Lower lobe of right lung (tissue), 2 donors: ENCODE data around the gene ZBTB2. TPM values are rescaled to one million over a fixed set of nuclear protein-coding genes. Genes with fewer than 3 reads are reported as not detected.

ENCODE experiments used
- ATAC-seq, 2 donors: fragments of 200-7000 bp; cut with Tn5 transposase; one replicate each; pipeline ENCODE4 v1.9.1; 2020 to 2022; ENCODE audit warnings: mild to moderate bottlenecking in 2 of 2, moderate library complexity in 2 of 2
- DNase-seq: peaks from one replicate; pipeline ENCODE4 v3.0.0-alpha.2; 2020
- H3K27ac ChIP-seq: fragments of 200-600 bp; one replicate; pipeline ENCODE4 v1.8.0; 2022
- H3K27me3 ChIP-seq: fragments of 200-600 bp; one replicate; pipeline ENCODE4 v1.8.0; 2022; ENCODE audit warnings: low read depth
- H3K36me3 ChIP-seq: fragments of 200-600 bp; one replicate; pipeline ENCODE4 v1.8.0; 2022; ENCODE audit warnings: mild to moderate bottlenecking
- H3K4me1 ChIP-seq: fragments of 200-600 bp; one replicate; pipeline ENCODE4 v1.8.0; 2022
- H3K4me3 ChIP-seq: fragments of 200-600 bp; one replicate; pipeline ENCODE4 v1.8.0; 2022; ENCODE audit warnings: mild to moderate bottlenecking
- H3K9me3 ChIP-seq: fragments of 200-600 bp; one replicate; pipeline ENCODE4 v1.8.0; 2022
- CTCF ChIP-seq: fragments of 200-600 bp; IDR thresholded peaks from one replicate; pipeline ENCODE4 v1.8.0; 2022; ENCODE audit warnings: antibody characterized with exemption, mild to moderate bottlenecking
- intact Hi-C: fragments of 100-400 bp; cut with DNase I; formaldehyde crosslinking; loops from one replicate; pipeline ENCODE4 v1.11.0; 2022
- total RNA-seq: library from RNA; stranded (reverse); fragmentation: NEBNext Ultra II Directional; extraction: Animal tissue kit (Norgen Biotek cat#: 25700); gene quantifications from one replicate; pipeline ENCODE4 v1.2.1, GENCODE V29; 2021
- donor health status: DM: no; HTN: yes; CAD: no; lungs with severe emphysema.

ZBTB2 gene
- total RNA-seq, 1 donor from 2014 or later = 10.3 TPM

GRCh38 chr6:151403919-151404308 lies 12.6 kb upstream of the ZBTB2 start:
- peaks cover 58% of the 10 kb centered on the region for H3K36me3 ChIP-seq
- no peak for ATAC-seq
- H3K27me3 ChIP-seq = no peaks in the 10 kb centered on the region
- H3K4me3 ChIP-seq = no peak overlapping the region
- intact Hi-C loops = no loop called here
- no peak overlapping the region for H3K27ac ChIP-seq
- no peaks in the 10 kb centered on the region for H3K4me1 ChIP-seq
- no peak for TF ChIP-seq CTCF
- no peaks in the 10 kb centered on the region for H3K9me3 ChIP-seq
- no peak for DNase-seq

- Histone ChIP-seq H3K9me3 (no peaks in the 10 kb centered on the region), H3K27ac (no peak overlapping the region), H3K27me3 (no peaks in the 10 kb centered on the region), H3K4me1 (no peaks in the 10 kb centered on the region), H3K4me3 (no peak overlapping the region), H3K36me3 (peaks cover 41% of the 10 kb centered on the region)
- TF ChIP-seq CTCF = no peak
- DNase-seq = no peak
- ATAC-seq = no peak
- intact Hi-C loops = no loop called here
These were observed 10.9 kb upstream of the ZBTB2 start for GRCh38 chr6:151402228-151402627.

- H3K36me3 ChIP-seq = peaks cover 33% of the 10 kb centered on the region
- H3K4me1 ChIP-seq = peaks cover 6% of the 10 kb centered on the region
- no peaks in the 10 kb centered on the region for H3K27me3 ChIP-seq
- H3K27ac ChIP-seq = no peak overlapping the region
- ATAC-seq = no peak
- no peak overlapping the region for H3K4me3 ChIP-seq
- intact Hi-C loops = no loop called here
- no peaks in the 10 kb centered on the region for H3K9me3 ChIP-seq
- TF ChIP-seq CTCF = no peak
- no peak for DNase-seq
These were observed 9.1 kb upstream of the ZBTB2 start for GRCh38 chr6:151400473-151400872.

- TF ChIP-seq CTCF = no peak
- intact Hi-C loops = no loop called here
- H3K4me1 ChIP-seq = peaks cover 14% of the 10 kb centered on the region
These were observed 8.3 kb upstream of the ZBTB2 start for GRCh38 chr6:151399679-151400078.

GRCh38 chr6:151393410-151393809 lies 2.1 kb upstream of the ZBTB2 start:
- no peak for TF ChIP-seq CTCF
- ATAC-seq (no peak), DNase-seq (no peak)
- Histone ChIP-seq H3K27me3 (no peaks in the 10 kb centered on the region), H3K9me3 (no peaks in the 10 kb centered on the region), H3K4me3 (no peak overlapping the region), H3K4me1 (peaks cover 53% of the 10 kb centered on the region), H3K27ac (no peak overlapping the region), H3K36me3 (no peaks in the 10 kb centered on the region)
- intact Hi-C loops = no loop called here

More at GRCh38 chr6:151399679-151400078, 8.3 kb upstream of the ZBTB2 start:
- ATAC-seq (no peak), DNase-seq (no peak)
- Histone ChIP-seq H3K27me3 (no peaks in the 10 kb centered on the region), H3K4me3 (no peak overlapping the region), H3K27ac (no peak overlapping the region), H3K36me3 (peaks cover 25% of the 10 kb centered on the region), H3K9me3 (no peaks in the 10 kb centered on the region)

- Histone ChIP-seq H3K36me3 (no peaks in the 10 kb centered on the region), H3K27me3 (no peaks in the 10 kb centered on the region), H3K4me3 (peak overlapping the region; percentile 84), H3K27ac (peak overlapping the region; percentile 99), H3K4me1 (peaks cover 58% of the 10 kb centered on the region), H3K9me3 (no peaks in the 10 kb centered on the region)
- ATAC-seq (no peak), DNase-seq (no peak)
- no peak for TF ChIP-seq CTCF
- intact Hi-C loops = no loop called here
These were observed 1.1 kb upstream of the ZBTB2 start for GRCh38 chr6:151392427-151392826.
